ENCODE data around the gene DUSP9.
"Not testable (repeated sequence)": the region's sequence is repeated elsewhere in the genome, so short reads cannot be mapped to it uniquely, and the experiment has no call there.

The DUSP9 gene

GRCh38 chrX:153646620-153647373, at the start of gene DUSP9:
Gene DUSP9, plus strand, starts transcription at chrX:153647203. Its CDS starts 751 bp downstream, at chrX:153647954.
- no peak for DNase-seq

GRCh38 chrX:153598541-153599191, 48.3 kb upstream of the DUSP9 start, which contains the start of gene CCNQ:
Gene CCNQ, minus strand, starts transcription at chrX:153599139. Its CDS starts 66 bp downstream, at chrX:153599073.
- no peak for DNase-seq

DNA sequence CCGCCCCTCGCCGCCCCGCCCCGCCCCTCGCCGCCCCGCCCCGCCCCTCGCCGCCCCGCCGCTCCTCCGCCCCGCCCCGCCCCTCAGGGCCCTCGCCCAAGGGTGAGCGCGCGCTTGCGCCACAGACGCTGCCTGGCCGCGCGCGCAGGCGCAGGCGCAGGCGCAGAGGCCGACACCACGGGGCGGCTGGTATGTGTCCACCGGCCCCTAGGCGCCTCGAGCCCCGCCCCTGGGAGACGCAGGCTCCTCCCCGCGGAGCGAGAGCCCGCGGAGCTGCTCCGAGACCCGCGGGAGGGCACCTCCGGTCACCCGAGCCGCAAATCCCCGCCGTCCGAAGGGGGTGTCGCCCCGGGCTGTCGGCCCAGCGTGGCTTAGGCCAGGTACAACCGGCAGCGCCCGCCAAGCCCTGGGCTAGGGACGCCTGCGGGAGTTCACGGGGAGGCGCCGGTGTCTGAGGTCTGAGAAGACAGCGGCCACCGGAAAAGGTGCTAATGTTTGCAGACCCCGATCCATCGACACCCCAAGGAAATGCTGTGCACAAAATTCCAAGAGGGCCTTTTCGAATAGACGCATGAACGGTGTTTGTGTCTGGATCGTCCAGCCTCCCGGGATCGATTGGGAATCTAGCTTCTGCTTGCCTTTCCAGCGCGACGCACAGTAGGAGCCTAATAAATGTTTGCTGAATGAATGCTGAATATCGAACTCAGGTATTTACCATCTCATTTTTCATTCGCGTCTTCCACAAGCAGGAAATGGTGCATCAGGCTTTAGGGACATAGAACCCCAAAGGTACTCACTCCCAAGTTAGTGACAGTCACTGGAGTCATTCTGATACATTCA, 47.6 kb upstream of the DUSP9 start:
- peak; percentile 84 for DNase-seq

- DNase-seq: no peak
Observed at GRCh38 chrX:153600032-153600373, 47.0 kb upstream of the DUSP9 start.

DNA sequence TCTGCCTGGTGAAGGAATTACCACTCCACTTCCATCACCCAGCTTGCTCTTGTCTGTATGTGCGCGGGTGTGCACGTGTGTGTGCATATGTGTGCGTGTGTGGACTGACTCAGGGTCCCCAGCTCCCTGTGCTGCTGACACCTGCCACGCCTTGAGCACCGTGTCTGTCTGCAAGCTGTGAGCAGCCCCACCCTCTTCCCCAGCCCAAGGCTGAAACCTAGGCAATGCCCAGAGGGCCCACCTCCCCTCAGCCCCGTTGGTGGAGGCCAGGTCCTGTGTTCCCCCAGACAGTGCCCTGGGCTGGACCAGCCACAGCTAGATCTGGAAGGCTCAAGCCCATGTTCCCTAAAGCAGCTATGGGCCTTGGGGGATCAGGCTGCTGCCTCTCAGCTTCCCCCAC, 46.1 kb upstream of the DUSP9 start:
- no peak for DNase-seq

DNA sequence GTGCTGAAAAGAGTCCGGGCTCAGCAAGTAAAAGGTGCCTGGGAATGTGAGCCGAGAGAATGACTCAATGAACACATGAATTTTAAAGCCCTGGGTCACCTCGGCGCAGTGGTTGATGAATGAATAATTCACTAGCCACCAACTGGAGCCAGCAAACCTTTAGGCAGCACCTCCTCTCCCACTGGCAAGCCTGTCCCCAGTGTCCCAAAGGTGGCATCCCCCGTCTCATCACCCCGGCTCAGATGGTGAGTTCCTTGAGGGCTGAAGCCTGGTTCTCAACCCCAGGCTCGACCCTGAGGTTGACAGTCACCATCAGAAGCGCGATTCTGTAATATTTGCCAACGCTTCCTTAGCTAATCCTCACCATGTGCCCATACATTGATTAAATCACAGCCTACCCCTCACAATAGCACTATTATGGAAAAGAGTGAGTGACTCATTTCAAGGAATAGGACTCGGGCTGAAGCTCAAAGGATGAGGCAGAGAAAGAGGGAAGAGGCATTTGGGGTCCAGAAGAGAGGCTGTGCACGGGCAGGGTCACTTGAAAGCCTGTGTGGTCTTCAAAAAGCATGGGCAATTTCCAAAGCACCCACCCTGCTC, 45.4 kb upstream of the DUSP9 start:
- DNase-seq: no peak

- DNase-seq: no peak
Observed at GRCh38 chrX:153602601-153603000, 44.4 kb upstream of the DUSP9 start.

- no peak for DNase-seq
Observed at GRCh38 chrX:153603131-153603656, 43.8 kb upstream of the DUSP9 start.

GRCh38 chrX:153604666-153605380, 42.2 kb upstream of the DUSP9 start:
- DNase-seq: not testable (repeated sequence)

DNA sequence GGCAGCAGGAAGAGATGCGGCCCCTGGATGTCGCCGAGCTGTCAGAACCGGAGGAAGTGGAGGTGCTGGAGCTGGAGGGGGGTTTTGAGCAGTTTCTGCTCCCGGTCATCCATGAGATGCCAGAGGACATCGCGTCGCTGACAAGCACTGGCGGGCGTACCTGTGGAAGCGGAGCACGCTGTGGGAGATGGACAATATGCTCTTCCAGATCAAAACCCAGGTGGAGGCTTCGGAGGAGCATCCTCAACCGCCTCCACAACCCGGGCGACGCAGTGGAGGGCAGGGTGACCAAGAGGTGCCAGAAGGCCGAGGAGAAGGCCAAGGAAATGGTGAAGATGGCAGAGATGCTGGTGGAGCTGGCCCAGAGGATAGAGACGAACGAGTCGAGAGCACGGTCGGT, 40.5 kb upstream of the DUSP9 start:
- DNase-seq: no peak

DNA sequence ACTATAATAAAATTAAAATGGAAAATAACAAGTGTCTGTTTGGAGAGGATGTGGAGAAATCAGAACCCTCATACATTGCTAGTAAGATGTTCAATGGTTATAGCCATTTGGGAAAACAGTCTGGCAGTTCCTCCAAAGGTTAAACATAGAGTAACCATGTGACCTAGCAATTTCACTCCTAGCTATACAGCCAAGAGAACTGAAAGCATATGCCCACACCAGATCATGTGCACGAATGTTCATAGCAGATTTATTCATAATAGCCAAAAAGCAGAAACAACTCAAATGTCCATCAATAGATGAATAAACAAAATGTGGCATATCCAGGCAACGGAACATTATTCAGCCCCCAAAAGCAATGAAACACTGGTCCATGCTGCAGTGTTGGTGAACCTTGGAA, 38.6 kb upstream of the DUSP9 start:
- DNase-seq: no peak

GRCh38 chrX:153608806-153609205, 38.2 kb upstream of the DUSP9 start:
- no peak for DNase-seq

DNA sequence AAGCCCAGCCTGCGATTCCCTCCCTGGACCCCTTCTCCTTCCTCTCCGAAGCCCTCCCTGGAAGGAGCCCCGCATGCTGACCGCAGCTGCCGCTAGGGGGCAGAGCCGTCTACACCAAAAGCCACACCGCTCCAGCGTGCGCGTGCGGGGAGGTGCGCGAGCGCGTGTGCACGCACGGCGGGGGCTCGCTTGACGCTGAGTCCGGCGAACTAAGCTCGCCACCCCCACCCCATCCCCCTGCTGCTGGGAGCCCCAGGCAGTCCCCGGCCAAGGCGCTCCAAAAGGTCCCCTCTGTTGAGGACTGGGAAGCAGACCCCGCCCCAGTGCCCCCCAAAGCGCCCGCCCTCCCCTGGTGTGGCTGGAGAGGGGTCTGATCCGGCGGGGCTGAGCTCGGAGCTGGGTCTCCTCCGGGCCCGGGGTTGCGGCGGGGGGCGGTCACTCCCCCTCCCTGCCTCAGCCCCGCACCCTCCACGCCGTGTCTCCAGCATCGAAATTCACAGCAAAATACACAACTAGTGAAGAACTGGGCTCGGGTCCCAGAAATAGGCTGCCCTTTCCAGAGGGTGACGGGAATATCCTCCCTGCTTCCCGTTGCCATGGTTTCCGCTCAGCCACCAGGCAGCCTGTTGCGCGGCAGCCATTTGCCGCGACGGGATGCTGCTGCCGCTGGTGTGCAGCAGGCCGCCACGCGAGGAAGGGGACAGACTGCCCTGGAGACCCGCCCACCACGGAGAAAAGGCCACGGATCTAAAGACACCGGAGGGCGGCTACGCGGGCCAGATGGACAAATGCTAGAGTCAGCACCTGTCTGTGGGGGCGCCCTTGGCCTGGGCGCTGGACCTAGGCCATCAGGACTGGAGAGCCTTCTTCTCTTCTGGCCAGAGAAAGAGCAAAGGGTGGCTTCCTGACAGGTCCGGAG, 36.8 kb upstream of the DUSP9 start:
- DNase-seq: peak; percentile 47

DNA sequence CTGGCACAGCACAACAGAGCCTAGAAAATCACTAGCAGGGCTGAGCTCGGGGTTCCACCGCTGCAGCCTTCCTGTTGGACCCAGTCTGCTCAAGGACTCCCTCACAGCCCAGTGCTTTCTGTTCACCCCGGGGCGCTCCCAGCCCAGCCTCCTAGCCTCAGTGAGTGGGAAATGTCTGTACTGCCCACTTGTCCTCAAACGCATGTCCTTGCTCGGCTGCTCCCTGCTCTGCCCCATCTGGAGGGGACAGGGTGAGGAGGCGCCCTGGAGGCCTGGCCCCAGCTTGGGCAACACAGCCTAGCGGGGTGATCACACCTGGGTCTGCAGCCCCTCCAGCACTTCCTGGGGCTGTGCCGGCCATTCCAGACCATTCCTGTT, 36.2 kb upstream of the DUSP9 start:
- no peak for DNase-seq

- no peak for DNase-seq
Observed at GRCh38 chrX:153611298-153612095, 35.5 kb upstream of the DUSP9 start.

DNA sequence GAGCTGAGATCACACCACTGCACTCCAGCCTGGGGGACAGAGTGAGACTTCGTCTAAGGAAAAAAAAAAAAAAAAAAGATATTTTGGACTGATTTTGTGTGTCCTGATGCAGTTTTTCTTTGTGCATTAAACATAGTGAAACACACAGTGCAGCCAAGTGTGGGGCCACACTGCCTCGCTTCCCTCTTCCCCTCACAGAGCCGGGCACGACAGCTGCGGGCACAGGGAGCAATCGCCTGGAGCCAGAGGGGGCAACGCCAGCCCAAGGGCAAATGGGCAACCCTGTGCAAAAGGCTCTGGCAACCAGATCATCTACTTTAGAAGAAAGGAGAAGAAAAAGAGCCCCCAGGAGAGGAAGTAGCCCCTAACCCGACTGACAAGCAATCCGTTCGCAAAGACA, 34.6 kb upstream of the DUSP9 start:
- no peak for DNase-seq

GRCh38 chrX:153614818-153615217, 32.2 kb upstream of the DUSP9 start:
- DNase-seq: no peak

DNA sequence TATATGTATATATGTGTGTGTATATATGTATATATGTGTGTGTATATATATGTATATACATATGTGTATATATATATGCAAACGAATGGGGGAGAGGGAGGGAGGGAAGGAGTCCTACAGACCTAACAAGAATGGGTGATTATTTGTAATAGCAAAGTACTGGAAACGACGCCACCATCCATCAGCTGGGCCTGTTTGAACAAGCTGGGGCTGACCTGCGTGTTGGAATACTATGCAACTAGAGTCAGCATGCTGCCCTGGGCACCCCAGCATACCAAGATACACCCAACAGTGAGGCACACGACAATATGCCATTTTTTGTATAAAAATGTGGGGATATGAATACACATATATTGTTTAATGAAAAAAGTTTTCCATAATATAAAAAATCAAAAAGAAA, 26.4 kb upstream of the DUSP9 start:
- DNase-seq: no peak

GRCh38 chrX:153621949-153622598, 24.9 kb upstream of the DUSP9 start:
- no peak for DNase-seq

Measured in GDM1 (cell line).